Activated T-helper 1 cell treated with Interleukin-2 at 50 U/mL for 16 hours (primary cell): ENCODE data around the gene BCL2L13.
"Not testable (repeated sequence)": the region's sequence is repeated elsewhere in the genome, so short reads cannot be mapped to it uniquely, and the experiment has no call there.

Experiments used
- DNase-seq: peaks from one replicate; pipeline ENCODE4 v3.0.0-alpha.2; 2020; ENCODE audit warnings: low read depth

Gene BCL2L13

DNA sequence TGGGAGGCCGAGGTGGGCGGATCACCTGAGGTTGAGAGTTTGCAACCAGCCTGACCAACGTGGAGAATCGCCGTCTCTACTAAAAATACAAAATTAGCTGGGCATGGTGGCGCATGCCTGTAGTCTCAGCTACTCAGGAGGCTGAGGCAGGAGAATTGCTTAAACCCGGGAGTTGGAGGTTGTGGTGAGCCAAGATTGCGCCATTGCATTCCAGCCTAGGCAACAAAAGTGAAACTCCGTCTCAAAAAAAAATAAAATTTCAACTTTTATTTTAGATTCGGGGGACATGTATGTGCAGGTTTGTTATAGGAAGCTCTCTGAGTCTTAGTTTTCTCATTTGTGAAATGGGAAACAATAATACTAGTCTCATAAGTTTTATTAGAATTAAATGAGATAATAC lies 58.6 kb downstream of the BCL2L13 start:
- DNase-seq = not testable (repeated sequence)

DNA sequence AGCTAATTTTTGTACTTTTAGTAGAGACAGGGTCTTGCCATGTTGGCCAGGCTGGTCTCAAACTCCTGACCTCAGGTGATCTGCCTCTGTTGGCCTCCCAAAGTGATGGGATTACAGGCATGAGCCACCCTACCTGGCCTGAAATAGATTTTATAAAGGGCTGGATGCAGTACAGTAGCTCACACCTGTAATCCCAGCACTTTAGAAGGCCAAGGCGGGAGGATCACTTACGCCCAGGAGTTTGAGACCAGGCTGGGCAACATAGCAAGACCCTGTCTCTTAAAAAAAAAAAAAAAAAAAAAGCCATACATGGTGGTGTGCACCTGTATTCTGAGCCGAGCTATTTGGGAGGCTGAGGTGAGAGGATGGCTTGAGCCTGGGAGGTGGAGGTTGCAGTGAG lies 59.7 kb downstream of the BCL2L13 start:
- DNase-seq = not testable (repeated sequence)

DNA sequence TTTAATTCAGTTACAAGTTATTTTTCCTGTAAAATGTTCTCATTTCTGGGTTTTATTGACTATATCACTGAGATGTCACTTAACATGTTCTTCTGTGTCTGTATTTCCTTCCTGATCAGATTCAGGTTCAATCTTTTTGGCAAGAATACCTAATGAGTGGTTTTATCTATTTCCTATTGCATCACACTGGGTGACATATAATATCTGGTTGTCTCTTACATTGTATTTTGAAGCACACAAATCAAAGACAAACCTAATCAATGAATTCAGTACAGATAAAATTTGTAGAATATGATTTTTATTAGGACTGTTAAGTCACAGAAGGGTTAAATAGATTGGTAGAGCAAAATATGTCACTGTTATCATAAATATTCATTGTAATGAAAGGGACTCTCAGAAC lies 60.4 kb downstream of the BCL2L13 start:
- DNase-seq = no peak

GRCh38 chr22:17699696-17700340 lies 61.3 kb downstream of the BCL2L13 start:
- DNase-seq = no peak

DNA sequence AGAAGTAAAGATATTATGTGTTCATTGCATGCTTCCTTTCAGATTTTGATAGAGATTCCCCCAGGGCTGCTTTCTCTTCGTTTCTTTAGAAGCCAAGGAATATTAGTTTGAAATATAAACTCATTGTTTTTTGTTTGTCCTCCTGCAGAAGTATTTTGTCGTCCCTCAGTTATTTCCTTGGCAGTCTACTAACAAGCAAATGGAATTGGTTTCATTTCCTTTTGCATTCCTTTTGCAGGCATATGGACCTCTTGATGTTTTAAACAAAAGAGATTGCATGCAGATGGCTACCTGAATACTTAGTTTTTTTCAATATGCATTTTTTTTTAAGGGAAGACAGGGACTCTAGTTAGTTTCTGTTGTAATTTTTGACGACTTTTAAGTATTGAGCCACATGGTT lies 62.2 kb downstream of the BCL2L13 start:
- DNase-seq = no peak

- DNase-seq = no peak
Measured at GRCh38 chr22:17703811-17704210, 65.3 kb downstream of the BCL2L13 start.

DNA sequence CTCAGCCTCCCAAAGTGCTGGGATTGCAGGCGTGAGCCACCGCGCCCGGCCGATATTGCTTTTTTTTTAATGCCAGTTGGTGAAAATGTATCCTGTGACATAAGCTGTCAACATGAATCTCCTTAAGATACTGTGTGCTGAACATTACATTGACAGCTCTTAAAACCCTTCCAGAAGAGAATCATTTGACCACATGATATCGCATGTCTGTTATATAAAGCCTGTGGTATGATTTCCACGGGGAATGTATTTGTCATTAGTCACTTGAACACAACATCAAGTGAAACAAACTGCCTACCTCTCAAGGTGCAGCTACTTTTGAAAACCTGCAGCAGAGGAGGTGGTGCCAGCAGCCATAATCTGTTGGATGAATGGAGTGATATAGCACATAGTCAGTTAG lies 67.0 kb downstream of the BCL2L13 start:
- no peak for DNase-seq

DNA sequence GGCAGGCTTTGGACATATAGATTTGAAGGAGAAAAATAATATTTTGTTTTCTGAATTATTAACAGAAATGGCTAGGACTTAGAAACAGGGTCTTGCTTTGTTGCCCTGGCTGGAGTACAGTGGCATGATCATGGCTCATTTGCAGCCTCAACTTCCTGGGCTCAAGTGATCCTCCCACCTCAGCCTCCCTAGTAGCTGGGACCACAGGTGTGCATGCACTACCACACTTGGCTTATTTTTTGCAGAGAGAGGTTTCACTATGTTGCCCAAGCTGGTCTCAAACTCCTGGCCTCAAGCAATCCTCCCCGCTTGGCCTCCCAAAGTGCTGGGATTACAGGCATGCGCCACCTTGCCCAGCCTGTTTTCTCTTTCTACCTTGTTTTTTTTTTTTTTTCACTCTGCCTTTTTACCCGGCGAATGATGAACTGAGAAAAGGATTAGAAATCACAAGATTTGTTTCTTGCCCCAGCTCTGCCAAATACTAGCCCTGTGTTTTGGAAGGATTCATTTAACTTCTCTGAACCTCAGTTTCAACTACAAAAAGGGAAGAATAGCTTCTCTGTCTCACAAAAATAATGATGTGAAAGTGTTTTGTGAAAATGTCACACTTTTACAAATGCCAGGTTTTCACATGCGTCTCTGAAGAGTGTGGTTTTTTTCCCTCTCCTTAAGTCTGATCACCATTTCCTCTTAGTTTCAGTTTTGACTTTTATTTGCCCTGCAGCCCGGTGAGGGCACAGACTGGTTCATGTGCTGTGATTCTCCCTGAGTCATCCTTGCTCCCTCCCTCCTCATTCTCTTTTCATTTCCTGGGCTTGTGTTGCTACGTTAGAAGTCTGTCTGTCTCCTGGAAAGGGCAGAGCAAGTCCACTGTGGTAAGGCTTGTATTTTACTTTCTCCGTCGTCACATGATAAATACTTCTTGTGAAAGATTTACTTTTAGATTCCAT lies 67.7 kb downstream of the BCL2L13 start:
- DNase-seq = no peak

- DNase-seq = no peak
Measured at GRCh38 chr22:17706947-17707346, 68.4 kb downstream of the BCL2L13 start.

GRCh38 chr22:17707526-17707925 lies 69.0 kb downstream of the BCL2L13 start:
- no peak for DNase-seq

- DNase-seq = no peak
Measured at GRCh38 chr22:17710023-17710422, 71.5 kb downstream of the BCL2L13 start.

GRCh38 chr22:17712441-17712840 lies 73.9 kb downstream of the BCL2L13 start:
- DNase-seq = no peak

DNA sequence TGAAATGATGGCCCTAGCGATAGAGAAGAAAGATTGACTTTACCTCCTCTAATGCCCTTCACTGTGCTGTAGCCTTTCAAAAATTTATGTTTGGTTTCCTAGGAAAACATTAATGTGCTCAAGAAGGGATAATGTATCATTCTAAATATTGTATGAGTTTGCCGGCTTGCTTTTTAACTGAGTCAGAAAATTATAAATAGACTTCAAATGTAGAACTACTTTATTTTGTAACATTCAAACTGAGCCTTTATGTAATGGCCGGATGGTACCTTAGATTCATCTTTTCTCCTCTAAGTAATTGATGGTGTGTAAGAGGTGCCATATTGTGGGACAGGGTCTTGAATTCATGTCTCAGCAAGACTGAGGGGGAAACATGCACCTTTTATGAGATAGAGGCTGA lies 78.0 kb downstream of the BCL2L13 start:
- no peak for DNase-seq

- DNase-seq = no peak
Measured at GRCh38 chr22:17717708-17718107, 79.2 kb downstream of the BCL2L13 start.

DNA sequence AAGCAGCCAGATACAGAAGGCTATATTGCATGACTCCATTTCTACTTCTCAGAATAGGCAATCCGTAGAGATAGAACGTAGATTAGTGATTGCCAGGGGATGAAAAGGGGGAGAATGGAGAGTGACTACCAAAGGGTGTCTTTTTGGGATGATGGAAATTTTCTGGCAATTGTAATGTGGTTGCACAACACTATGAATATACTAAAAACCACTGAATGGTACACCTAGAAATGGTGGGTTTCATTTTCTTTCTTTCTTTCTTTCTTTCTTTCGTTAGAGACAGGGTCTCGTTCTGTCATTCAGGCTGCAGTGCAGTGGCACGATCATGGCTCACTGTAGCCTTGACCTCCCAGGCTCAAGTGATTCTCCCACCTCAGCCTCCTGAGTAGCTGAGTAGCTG lies 81.4 kb downstream of the BCL2L13 start:
- no peak for DNase-seq

GRCh38 chr22:17724241-17724640 lies 85.7 kb downstream of the BCL2L13 start:
- DNase-seq = no peak

DNA sequence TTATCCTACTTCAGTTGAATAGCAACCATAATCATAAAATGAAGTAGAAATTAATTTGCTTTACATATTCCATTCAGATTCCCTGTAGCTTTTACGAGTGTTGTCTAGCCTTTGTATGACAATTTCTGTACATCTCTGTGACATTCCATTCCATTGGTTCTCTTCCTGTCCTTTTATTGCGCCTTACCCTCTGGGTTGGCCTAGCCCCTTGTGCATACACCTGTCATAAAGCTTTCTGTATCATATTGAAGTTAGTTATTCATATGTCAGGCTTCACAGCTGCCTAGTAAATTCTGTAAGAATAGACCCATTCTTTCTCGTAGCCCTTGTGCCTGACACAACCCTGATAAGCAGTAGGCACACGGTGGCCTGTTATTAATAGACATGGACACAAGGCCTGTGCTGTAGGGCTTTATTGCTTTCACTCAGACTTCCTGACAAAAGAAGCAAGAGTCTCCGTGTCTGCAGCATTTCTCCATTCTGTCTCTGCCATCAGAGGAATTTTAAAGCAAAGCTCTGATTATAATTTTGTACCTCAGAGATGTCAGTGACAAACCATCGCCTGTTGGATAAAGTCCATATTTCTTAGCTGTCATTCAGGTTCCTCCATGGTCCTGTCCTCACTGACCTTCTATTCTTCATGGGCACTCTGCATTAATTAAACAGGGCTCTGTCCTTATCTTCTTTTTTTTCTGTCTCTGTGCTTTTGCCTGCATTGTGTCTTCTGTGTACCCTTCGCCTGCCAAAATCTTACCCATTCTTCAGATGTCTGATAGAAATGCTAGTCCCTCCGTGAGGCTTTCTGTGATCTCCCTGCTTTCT lies 86.3 kb downstream of the BCL2L13 start:
- DNase-seq = no peak

DNA sequence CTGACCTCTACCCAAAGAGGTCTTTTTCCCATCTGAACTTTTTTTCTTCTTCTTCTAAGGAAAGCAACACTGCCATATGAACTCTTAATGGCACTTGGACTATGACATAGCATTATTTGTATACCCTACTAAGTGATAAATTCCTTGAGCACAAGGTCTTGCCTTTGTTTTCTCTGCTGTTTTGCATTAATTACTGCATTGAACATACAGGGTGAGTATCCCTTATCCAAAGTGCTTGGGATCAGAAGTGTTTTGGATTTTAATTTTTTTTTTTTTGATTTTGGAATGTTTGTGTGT lies 86.9 kb downstream of the BCL2L13 start:
- DNase-seq = no peak

- DNase-seq = no peak
Measured at GRCh38 chr22:17726006-17726927, 87.7 kb downstream of the BCL2L13 start.

DNA sequence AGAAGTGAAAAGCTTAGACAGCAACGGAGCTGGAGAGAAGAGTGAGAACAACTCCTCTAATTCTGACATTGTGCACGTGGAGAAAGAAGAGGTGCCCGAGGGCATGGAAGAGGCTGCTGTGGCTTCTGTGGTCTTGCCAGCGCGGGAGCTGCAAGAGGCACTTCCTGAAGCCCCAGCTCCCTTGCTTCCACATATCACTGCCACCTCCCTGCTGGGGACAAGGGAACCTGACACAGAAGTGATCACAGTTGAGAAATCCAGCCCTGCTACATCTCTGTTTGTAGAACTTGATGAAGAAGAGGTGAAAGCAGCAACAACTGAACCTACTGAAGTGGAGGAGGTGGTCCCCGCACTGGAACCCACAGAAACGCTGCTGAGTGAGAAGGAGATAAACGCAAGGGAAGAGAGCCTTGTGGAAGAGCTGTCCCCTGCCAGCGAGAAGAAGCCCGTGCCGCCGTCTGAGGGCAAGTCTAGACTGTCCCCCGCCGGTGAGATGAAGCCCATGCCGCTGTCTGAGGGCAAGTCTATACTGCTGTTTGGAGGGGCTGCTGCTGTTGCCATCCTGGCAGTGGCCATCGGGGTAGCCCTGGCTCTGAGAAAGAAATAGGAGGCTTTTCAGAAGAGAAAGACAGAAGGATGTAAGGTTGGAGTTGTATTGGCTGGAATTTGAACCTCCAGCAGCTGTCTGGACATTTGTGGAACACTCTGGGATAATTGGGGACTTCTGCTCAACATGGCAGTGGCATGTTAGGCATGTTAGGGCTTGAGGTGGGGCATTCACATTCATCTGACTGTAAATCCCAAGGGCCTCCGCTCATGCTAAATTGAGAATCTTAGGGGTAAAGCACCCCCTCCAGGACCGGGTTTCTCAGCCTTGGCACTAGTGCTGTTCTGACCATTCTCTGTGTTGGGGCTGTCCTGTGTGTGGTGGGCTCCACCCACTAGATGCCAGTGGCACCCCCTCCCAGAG lies 88.7 kb downstream of the BCL2L13 start:
- DNase-seq = no peak
